ENCODE measurements around the gene OR6J1. TPM values are rescaled to one million over a fixed set of nuclear protein-coding genes. Genes with fewer than 3 reads are reported as not detected.

The OR6J1 gene
- total and polyA plus RNA-seq, 2 of the 13 experiments (the other 11 are each of a cell fraction or from before 2014, with no cell fraction given): not detected

DNA sequence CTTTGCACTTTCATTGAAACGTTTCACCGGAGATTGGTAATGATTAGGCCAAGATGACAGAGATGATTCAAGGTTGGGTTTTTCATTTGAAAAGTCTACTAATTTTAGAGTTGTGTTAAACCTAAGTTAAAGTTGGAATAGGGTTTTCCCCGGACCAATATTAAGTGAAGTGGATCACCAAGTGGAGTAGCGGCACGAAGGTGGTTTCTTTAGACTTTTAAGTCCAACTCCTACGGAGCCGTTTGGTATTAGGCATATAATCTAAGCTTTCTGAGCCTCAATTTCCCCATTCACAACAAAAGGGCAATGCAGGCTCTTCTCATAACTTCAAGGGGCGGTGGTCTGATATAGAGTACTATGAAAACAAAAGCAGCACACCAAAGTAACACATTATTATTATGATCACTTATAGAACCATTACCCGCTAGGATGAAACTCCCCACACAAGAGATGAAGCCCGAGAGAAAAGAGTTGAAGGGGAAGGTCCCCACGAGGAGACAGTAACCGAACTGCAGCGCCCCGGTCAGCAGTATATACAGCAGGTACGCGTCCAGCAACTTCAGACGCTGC lies 55.5 kb downstream of the OR6J1 start (continued):
- TF ChIP-seq, protein P1, sequence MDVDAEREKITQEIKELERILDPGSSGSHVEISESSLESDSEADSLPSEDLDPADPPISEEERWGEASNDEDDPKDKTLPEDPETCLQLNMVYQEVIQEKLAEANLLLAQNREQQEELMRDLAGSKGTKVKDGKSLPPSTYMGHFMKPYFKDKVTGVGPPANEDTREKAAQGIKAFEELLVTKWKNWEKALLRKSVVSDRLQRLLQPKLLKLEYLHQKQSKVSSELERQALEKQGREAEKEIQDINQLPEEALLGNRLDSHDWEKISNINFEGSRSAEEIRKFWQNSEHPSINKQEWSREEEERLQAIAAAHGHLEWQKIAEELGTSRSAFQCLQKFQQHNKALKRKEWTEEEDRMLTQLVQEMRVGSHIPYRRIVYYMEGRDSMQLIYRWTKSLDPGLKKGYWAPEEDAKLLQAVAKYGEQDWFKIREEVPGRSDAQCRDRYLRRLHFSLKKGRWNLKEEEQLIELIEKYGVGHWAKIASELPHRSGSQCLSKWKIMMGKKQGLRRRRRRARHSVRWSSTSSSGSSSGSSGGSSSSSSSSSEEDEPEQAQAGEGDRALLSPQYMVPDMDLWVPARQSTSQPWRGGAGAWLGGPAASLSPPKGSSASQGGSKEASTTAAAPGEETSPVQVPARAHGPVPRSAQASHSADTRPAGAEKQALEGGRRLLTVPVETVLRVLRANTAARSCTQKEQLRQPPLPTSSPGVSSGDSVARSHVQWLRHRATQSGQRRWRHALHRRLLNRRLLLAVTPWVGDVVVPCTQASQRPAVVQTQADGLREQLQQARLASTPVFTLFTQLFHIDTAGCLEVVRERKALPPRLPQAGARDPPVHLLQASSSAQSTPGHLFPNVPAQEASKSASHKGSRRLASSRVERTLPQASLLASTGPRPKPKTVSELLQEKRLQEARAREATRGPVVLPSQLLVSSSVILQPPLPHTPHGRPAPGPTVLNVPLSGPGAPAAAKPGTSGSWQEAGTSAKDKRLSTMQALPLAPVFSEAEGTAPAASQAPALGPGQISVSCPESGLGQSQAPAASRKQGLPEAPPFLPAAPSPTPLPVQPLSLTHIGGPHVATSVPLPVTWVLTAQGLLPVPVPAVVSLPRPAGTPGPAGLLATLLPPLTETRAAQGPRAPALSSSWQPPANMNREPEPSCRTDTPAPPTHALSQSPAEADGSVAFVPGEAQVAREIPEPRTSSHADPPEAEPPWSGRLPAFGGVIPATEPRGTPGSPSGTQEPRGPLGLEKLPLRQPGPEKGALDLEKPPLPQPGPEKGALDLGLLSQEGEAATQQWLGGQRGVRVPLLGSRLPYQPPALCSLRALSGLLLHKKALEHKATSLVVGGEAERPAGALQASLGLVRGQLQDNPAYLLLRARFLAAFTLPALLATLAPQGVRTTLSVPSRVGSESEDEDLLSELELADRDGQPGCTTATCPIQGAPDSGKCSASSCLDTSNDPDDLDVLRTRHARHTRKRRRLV (CRISPR knock-in tag; IDR thresholded peaks at IDR 0.05): 0 out of 2 replicates have a peak, but pooled peaks have one; percentile 24
- TF ChIP-seq MAZ (IDR thresholded peaks at IDR 0.05; ENCODE audit: borderline replicate concordance, low read depth, low read length) (no peak; the same call in 1 of the 2 replicates), MAZ (CRISPR knock-in tag; IDR thresholded peaks at IDR 0.05; ENCODE audit: low read depth) (no peak), MTF2 (CRISPR knock-in tag; IDR thresholded peaks at IDR 0.05; ENCODE audit: borderline replicate concordance) (no peak), NFE2L2 (IDR thresholded peaks at IDR 0.05; ENCODE audit: low read length) (no peak), TOE1 (CRISPR knock-in tag; IDR thresholded peaks at IDR 0.05) (no peak), HNRNPL (IDR thresholded peaks at IDR 0.05; ENCODE audit: low read depth, low read length) (no peak), ZNF224 (CRISPR knock-in tag; IDR thresholded peaks at IDR 0.05) (no peak), ZNF572 (CRISPR knock-in tag; IDR thresholded peaks at IDR 0.05) (no peak)
- TF ChIP-seq, protein P2, sequence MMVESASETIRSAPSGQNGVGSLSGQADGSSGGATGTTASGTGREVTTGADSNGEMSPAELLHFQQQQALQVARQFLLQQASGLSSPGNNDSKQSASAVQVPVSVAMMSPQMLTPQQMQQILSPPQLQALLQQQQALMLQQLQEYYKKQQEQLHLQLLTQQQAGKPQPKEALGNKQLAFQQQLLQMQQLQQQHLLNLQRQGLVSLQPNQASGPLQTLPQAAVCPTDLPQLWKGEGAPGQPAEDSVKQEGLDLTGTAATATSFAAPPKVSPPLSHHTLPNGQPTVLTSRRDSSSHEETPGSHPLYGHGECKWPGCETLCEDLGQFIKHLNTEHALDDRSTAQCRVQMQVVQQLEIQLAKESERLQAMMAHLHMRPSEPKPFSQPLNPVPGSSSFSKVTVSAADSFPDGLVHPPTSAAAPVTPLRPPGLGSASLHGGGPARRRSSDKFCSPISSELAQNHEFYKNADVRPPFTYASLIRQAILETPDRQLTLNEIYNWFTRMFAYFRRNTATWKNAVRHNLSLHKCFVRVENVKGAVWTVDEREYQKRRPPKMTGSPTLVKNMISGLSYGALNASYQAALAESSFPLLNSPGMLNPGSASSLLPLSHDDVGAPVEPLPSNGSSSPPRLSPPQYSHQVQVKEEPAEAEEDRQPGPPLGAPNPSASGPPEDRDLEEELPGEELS (CRISPR knock-in tag; IDR thresholded peaks at IDR 0.05): 0 out of 2 replicates have a peak, but pooled peaks have one; percentile 24
- TF ChIP-seq, protein P3, sequence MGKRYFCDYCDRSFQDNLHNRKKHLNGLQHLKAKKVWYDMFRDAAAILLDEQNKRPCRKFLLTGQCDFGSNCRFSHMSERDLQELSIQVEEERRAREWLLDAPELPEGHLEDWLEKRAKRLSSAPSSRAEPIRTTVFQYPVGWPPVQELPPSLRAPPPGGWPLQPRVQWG (CRISPR knock-in tag; IDR thresholded peaks at IDR 0.05; ENCODE audit: borderline replicate concordance, low read depth): no peak
- TF ChIP-seq, protein P4, sequence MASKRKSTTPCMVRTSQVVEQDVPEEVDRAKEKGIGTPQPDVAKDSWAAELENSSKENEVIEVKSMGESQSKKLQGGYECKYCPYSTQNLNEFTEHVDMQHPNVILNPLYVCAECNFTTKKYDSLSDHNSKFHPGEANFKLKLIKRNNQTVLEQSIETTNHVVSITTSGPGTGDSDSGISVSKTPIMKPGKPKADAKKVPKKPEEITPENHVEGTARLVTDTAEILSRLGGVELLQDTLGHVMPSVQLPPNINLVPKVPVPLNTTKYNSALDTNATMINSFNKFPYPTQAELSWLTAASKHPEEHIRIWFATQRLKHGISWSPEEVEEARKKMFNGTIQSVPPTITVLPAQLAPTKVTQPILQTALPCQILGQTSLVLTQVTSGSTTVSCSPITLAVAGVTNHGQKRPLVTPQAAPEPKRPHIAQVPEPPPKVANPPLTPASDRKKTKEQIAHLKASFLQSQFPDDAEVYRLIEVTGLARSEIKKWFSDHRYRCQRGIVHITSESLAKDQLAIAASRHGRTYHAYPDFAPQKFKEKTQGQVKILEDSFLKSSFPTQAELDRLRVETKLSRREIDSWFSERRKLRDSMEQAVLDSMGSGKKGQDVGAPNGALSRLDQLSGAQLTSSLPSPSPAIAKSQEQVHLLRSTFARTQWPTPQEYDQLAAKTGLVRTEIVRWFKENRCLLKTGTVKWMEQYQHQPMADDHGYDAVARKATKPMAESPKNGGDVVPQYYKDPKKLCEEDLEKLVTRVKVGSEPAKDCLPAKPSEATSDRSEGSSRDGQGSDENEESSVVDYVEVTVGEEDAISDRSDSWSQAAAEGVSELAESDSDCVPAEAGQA (IDR thresholded peaks at IDR 0.05; ENCODE audit: low read depth): no peak
- TF ChIP-seq, protein P4 (CRISPR knock-in tag; IDR thresholded peaks at IDR 0.05; ENCODE audit: borderline replicate concordance): peak; percentile 93; the same call in 1 of the 2 replicates
- TF ChIP-seq, protein P5, sequence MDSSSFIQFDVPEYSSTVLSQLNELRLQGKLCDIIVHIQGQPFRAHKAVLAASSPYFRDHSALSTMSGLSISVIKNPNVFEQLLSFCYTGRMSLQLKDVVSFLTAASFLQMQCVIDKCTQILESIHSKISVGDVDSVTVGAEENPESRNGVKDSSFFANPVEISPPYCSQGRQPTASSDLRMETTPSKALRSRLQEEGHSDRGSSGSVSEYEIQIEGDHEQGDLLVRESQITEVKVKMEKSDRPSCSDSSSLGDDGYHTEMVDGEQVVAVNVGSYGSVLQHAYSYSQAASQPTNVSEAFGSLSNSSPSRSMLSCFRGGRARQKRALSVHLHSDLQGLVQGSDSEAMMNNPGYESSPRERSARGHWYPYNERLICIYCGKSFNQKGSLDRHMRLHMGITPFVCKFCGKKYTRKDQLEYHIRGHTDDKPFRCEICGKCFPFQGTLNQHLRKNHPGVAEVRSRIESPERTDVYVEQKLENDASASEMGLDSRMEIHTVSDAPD (CRISPR knock-in tag; IDR thresholded peaks at IDR 0.05): no peak
